SK-N-SH (cell line): ENCODE measurements around the gene CRTC3. TPM values are rescaled to one million over a fixed set of nuclear protein-coding genes. Genes with fewer than 3 reads are reported as not detected.

ENCODE experiments used
- CTCF ChIA-PET: fragments of 300-600, 350-600 bp; formaldehyde crosslinking; extraction: SDS; loops from one replicate; lab custom pipeline; 2021; lab: Yijun Ruan, JAX
- POLR2A ChIA-PET: fragments of 350-600 bp; sonication (Branson Sonifier 250); formaldehyde crosslinking; extraction: SDS; loops from one replicate; lab custom pipeline; 2020; ENCODE audit warnings: antibody characterized with exemption, inconsistent platforms; lab: Yijun Ruan, JAX
- DNase-seq: peaks from one replicate; pipeline ENCODE4 v3.0.0; 2012
- H2AFZ ChIP-seq: fragments of 200-600 bp; sonication (generic); 2 replicates; pipeline ENCODE4 v1.8.1; 2016; ENCODE audit warnings: antibody characterized with exemption, mild to moderate bottlenecking, low read depth
- H3F3A ChIP-seq: fragments of 200-600 bp; sonication (generic); replicated peaks from 2 replicates; pipeline ENCODE3; 2016; ENCODE audit warnings: antibody characterized with exemption, mild to moderate bottlenecking; ENCODE audit not compliant: insufficient read depth
- H3K27ac ChIP-seq, 2 experiments: fragments of 200-500 bp in 1 of 2; fragments of 200-600 bp in 1 of 2; sonication (Bioruptor generic) in 1 of 2; sonication (generic), shearing (Covaris generic) in 1 of 2; 2 replicates each; pipeline versions ENCODE4 v1.5.1 to v1.6.1; 2014 to 2016; ENCODE audit warnings: low read depth in 2 of 2, inconsistent platforms in 1 of 2, low read length in 1 of 2, mild to moderate bottlenecking in 1 of 2, mixed read lengths in 1 of 2
- H3K27me3 ChIP-seq: fragments of 200-600 bp; sonication (generic), shearing (Covaris generic); 2 replicates; pipeline ENCODE4 v1.6.1; 2016; ENCODE audit warnings: mixed run types; ENCODE audit not compliant: insufficient read depth
- H3K36me3 ChIP-seq, 2 experiments: fragments of 200-500 bp in 1 of 2; fragments of 200-600 bp in 1 of 2; sonication (Bioruptor generic) in 1 of 2; sonication (generic) in 1 of 2; replicated peaks in 1 of 2; 2 replicates each; pipeline versions ENCODE3 to v1.5.1; 2014 to 2016; ENCODE audit warnings: low read length in 1 of 2, mild to moderate bottlenecking in 1 of 2; ENCODE audit not compliant: insufficient read depth in 2 of 2, control insufficient read depth in 1 of 2
- H3K4me1 ChIP-seq, 2 experiments: fragments of 200-500 bp in 1 of 2; fragments of 200-600 bp in 1 of 2; sonication (Bioruptor generic) in 1 of 2; sonication (generic), shearing (Covaris generic) in 1 of 2; 2 replicates each; pipeline versions ENCODE4 v1.5.1 to v1.6.1; 2014 to 2016; ENCODE audit warnings: low read depth in 1 of 2, low read length in 1 of 2, mixed run types in 1 of 2; ENCODE audit not compliant: insufficient read depth in 2 of 2, control insufficient read depth in 1 of 2
- H3K4me2 ChIP-seq: fragments of 200-600 bp; sonication (generic), shearing (Covaris generic); 2 replicates; pipeline ENCODE4 v1.6.1; 2017; ENCODE audit warnings: mixed run types
- H3K4me3 ChIP-seq, 2 experiments: fragments of 200-500 bp in 1 of 2; fragments of 200-600 bp in 1 of 2; sonication (Bioruptor generic) in 1 of 2; sonication (generic), shearing (Covaris generic) in 1 of 2; 2 replicates each; pipeline versions ENCODE4 v1.5.1 to v1.8.1; 2014 to 2016; ENCODE audit warnings: low read depth in 2 of 2, inconsistent platforms in 1 of 2, low read length in 1 of 2, mild to moderate bottlenecking in 1 of 2, mixed read lengths in 1 of 2, moderate library complexity in 1 of 2
- H3K79me2 ChIP-seq: fragments of 200-600 bp; sonication (generic); 2 replicates; pipeline ENCODE4 v1.8.1; 2017; ENCODE audit warnings: mild to moderate bottlenecking; ENCODE audit not compliant: insufficient read depth
- H3K9ac ChIP-seq: fragments of 200-600 bp; sonication (generic); 2 replicates; pipeline ENCODE4 v1.6.1; 2017; ENCODE audit warnings: mixed run types
- H3K9me2 ChIP-seq: fragments of 200-600 bp; sonication (generic); 2 replicates; pipeline ENCODE4 v1.6.1; 2017; ENCODE audit warnings: mixed run types
- H3K9me3 ChIP-seq: fragments of 200-600 bp; sonication (generic); 2 replicates; pipeline ENCODE4 v1.6.1; 2017; ENCODE audit warnings: mixed run types, mild to moderate bottlenecking, moderate library complexity
- H4K20me1 ChIP-seq: fragments of 200-600 bp; sonication (generic); 2 replicates; pipeline ENCODE4 v1.6.1; 2017; ENCODE audit warnings: mild to moderate bottlenecking, mixed run types; ENCODE audit not compliant: insufficient read depth
- CHD2 ChIP-seq: fragments of 150-350 bp; IDR thresholded peaks from 2 replicates; pipeline ENCODE4 v1.6.1; 2018; ENCODE audit warnings: low read length; ENCODE audit not compliant: partially characterized antibody
- CTCF ChIP-seq: fragments of 200-600 bp; sonication (generic); IDR thresholded peaks from 2 replicates; pipeline ENCODE4 v1.6.1; 2017; ENCODE audit warnings: antibody characterized with exemption, mild to moderate bottlenecking, moderate library complexity
- ELF1 ChIP-seq: IDR thresholded peaks from 2 replicates; pipeline ENCODE4 v1.4.0; 2012
- EP300 ChIP-seq, 2 experiments: IDR thresholded peaks; 2 replicates each; pipeline versions ENCODE4 v1.4.0 to v1.6.1; 2012; ENCODE audit warnings: borderline replicate concordance in 1 of 2, low read depth in 1 of 2, low read length in 1 of 2
- GABPA ChIP-seq: IDR thresholded peaks from 2 replicates; pipeline ENCODE4 v1.4.0; 2012; ENCODE audit warnings: low read depth, mild to moderate bottlenecking
- IRF3 ChIP-seq: fragments of 150-350 bp; IDR thresholded peaks from 2 replicates; pipeline ENCODE4 v1.6.1; 2016; ENCODE audit warnings: mild to moderate bottlenecking, low read depth, low read length
- MAX ChIP-seq: IDR thresholded peaks from 2 replicates; pipeline ENCODE4 v1.4.0; 2012; ENCODE audit warnings: low read depth
- MEF2A ChIP-seq: IDR thresholded peaks from 2 replicates; pipeline ENCODE4 v1.4.0; 2012; ENCODE audit warnings: low read depth, borderline replicate concordance
- MXI1 ChIP-seq: IDR thresholded peaks from 2 replicates; pipeline ENCODE4 v1.6.1; 2012; ENCODE audit warnings: mild to moderate bottlenecking, low read depth, low read length, improper control_type of control experiment
- NFIC ChIP-seq: IDR thresholded peaks from 2 replicates; pipeline ENCODE4 v1.4.0; 2012; ENCODE audit warnings: borderline replicate concordance
- RAD21 ChIP-seq: IDR thresholded peaks from 2 replicates; pipeline ENCODE4 v1.6.1; 2012; ENCODE audit warnings: mild to moderate bottlenecking, low read length
- TAF1 ChIP-seq: IDR thresholded peaks from 2 replicates; pipeline ENCODE4 v1.6.1; 2012; ENCODE audit warnings: low read depth, mild to moderate bottlenecking, low read length, moderate library complexity, borderline replicate concordance
- TCF12 ChIP-seq: IDR thresholded peaks from 2 replicates; pipeline ENCODE4 v1.4.0; 2012
- USF2 ChIP-seq: fragments of 150-350 bp; IDR thresholded peaks from 2 replicates; pipeline ENCODE4 v1.6.1; 2017; ENCODE audit warnings: antibody characterized with exemption, low read length, low read depth, borderline replicate concordance
- ZBTB33 ChIP-seq: IDR thresholded peaks from 2 replicates; pipeline ENCODE4 v1.4.0; 2012; ENCODE audit warnings: low read depth, borderline replicate concordance
- WGBS: methylation state at CpG from one replicate; pipeline ENCODE4 v1.1.6; 2017; ENCODE audit warnings: low lambda C conversion rate; 5-methylcytosine and 5-hydroxymethylcytosine counted together
- polyA plus RNA-seq, 3 experiments: library from polyadenylated mRNA; depleted of rRNA; stranded (reverse); fragments of >200 nt; gene quantifications; 2 replicates each; pipeline ENCODE4 v1.2.3, GENCODE V29; 2012

CRTC3 gene
- polyA plus RNA-seq, 1 of the 3 experiments (the other 2 are of a cell fraction) = 16.7 TPM

GRCh38 chr15:90584841-90585240 lies 55.1 kb downstream of the CRTC3 start:
- Histone ChIP-seq H3K4me2 (no peak overlapping the region), H3K4me3 (no peak overlapping the region), H2AFZ (no peak overlapping the region), H3K4me1 (peaks cover 6 to 12% of the 10 kb centered on the region in 2 experiments; a peak in 2 of 4 replicates), H4K20me1 (peaks cover 9% of the 10 kb centered on the region; the same call in 1 of the 2 replicates), H3K27me3 (no peaks in the 10 kb centered on the region), H3F3A (peaks cover 5% of the 10 kb centered on the region), H3K9ac (no peak overlapping the region), H3K9me3 (no peaks in the 10 kb centered on the region), H3K79me2 (peaks cover 31% of the 10 kb centered on the region; the same call in 1 of the 2 replicates), H3K9me2 (no peaks in the 10 kb centered on the region), H3K27ac (no peak overlapping the region), H3K36me3 (no peaks in the 10 kb centered on the region)
- ChIA-PET POLR2A (no interaction called here), CTCF (interaction anchor here (0.6 to 1.0 kb wide), 3 partner anchors 9 to 242 kb away, joined by 3 read pairs; no protein-coding TSS in a partner anchor)
- no peak for DNase-seq
- TF ChIP-seq ELF1 = no peak
- TF ChIP-seq USF2 = no peak
- TF ChIP-seq ZBTB33 = no peak
- TF ChIP-seq MXI1 = no peak
- no peak for TF ChIP-seq EP300 (IDR thresholded peaks at IDR 0.05; ENCODE audit: borderline replicate concordance in 1 of 2, low read depth in 1 of 2, low read length in 1 of 2)
- no peak for TF ChIP-seq TAF1
- TF ChIP-seq NFIC = no peak
- TF ChIP-seq IRF3 = no peak
- no peak for TF ChIP-seq GABPA
- no peak for TF ChIP-seq MEF2A
- TF ChIP-seq RAD21 = no peak
- no peak for TF ChIP-seq MAX
- no peak for TF ChIP-seq CTCF
- TF ChIP-seq CHD2 = no peak
- no peak for TF ChIP-seq TCF12
- 79% methylated on average over 6 of the region's 6 CpGs for WGBS
